ENCODE measurements around the gene TRHDE. TPM values are rescaled to one million over a fixed set of nuclear protein-coding genes. Genes with fewer than 3 reads are reported as not detected.
A peak's percentile ranks its signal among the peaks of the same experiment; 100 is the strongest.

The TRHDE gene
- total RNA-seq, 1 donor from 2014 or later: 0.64 TPM

DNA sequence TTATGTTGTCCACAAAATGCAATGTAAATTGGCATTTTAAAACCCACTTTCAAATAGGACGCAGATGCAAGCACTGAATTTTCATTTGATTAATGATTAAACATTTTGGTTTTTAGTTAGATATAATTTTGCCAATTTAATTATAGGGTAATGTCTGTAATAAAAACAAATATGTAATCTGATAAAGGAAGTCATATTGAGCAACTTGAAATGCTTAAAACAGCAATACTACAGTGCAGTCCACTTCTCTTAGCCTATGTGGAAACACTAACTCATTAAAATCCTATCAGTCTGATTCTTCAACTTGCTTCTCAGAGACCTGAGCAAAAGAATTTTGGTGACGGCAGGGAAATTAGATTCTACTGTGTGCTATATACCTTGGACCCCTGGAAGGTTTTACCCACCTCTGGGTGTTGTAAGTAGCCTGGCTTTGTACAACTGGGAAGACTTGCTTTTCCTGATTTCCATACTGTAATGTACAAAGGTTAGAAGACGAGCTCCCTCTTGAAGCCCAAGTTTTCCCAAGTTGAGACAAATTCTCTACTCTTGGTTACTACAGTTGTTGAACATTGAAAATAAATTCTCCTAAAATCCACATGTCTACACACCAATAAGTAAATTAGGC lies 4.1 kb downstream of the TRHDE start:
- DNase-seq (ENCODE audit: extremely low spot score, unreplicated experiment): no peak
- H3K4me3 Mint-ChIP-seq (ENCODE audit: unreplicated experiment): no peak overlapping the region
- peaks cover 14% of the 10 kb centered on the region for H3K4me1 Mint-ChIP-seq (ENCODE audit: unreplicated experiment)
- no peak for TF ChIP-seq CTCF (IDR thresholded peaks at IDR 0.05)
- no peaks in the 10 kb centered on the region for H3K9me3 Mint-ChIP-seq (ENCODE audit: unreplicated experiment)
- H3K27me3 Mint-ChIP-seq (ENCODE audit: unreplicated experiment): peaks cover 44% of the 10 kb centered on the region
- H3K27ac Mint-ChIP-seq (ENCODE audit: unreplicated experiment): no peak overlapping the region
- H3K36me3 Mint-ChIP-seq (ENCODE audit: unreplicated experiment): no peaks in the 10 kb centered on the region

GRCh38 chr12:72277415-72277814 lies 5.2 kb downstream of the TRHDE start:
- Mint-ChIP-seq H3K27ac (ENCODE audit: unreplicated experiment) (no peak overlapping the region), H3K27me3 (ENCODE audit: unreplicated experiment) (peaks cover 42% of the 10 kb centered on the region), H3K9me3 (ENCODE audit: unreplicated experiment) (no peaks in the 10 kb centered on the region), H3K4me1 (ENCODE audit: unreplicated experiment) (peaks cover 7% of the 10 kb centered on the region), H3K36me3 (ENCODE audit: unreplicated experiment) (no peaks in the 10 kb centered on the region), H3K4me3 (ENCODE audit: unreplicated experiment) (no peak overlapping the region)
- no peak for DNase-seq (ENCODE audit: extremely low spot score, unreplicated experiment)
- TF ChIP-seq CTCF (IDR thresholded peaks at IDR 0.05): no peak

DNA sequence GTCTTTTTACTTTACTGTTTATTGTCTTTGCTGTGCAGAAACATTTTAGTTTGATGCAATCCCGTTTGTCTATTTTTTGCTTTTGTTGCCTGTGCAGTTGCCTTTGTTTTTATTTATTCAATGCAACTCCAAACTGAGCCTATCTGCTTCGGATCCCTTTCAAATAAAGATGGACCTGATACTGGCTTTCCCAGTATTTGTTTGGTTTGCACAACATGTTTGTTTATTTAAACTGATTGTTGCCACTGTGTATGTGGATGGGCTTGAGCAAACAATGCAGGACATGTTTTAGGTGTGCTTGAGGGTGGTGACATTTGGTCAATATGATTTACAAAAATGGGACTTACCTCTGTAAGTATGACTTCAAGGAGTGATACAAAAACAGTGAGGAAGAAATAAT lies 6.7 kb downstream of the TRHDE start:
- H3K27me3 Mint-ChIP-seq (ENCODE audit: unreplicated experiment): peaks cover 37% of the 10 kb centered on the region

DNA sequence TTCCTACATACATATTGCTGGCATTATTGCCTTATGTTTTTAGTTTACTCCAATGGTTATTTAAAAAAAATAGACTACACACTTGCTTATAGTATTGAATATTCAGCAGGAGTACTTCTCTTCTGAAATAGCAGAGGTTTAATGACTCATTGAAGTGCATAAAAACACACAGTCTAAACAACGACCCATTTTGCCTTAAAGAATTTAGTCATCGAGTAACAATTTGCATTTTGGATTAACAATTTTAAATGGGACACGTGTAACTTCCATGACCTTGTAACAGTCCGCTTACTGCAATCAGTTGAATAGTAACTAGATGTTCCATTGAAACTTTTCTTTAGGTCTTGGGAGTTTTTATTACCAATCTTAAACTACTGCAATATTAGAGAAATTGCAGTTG lies 9.0 kb downstream of the TRHDE start:
- DNase-seq (ENCODE audit: extremely low spot score, unreplicated experiment): no peak
- H3K4me3 Mint-ChIP-seq (ENCODE audit: unreplicated experiment): no peak overlapping the region
- peaks cover 21% of the 10 kb centered on the region for H3K27me3 Mint-ChIP-seq (ENCODE audit: unreplicated experiment)
- H3K27ac Mint-ChIP-seq (ENCODE audit: unreplicated experiment): no peak overlapping the region
- no peaks in the 10 kb centered on the region for H3K36me3 Mint-ChIP-seq (ENCODE audit: unreplicated experiment)
- H3K9me3 Mint-ChIP-seq (ENCODE audit: unreplicated experiment): no peaks in the 10 kb centered on the region
- TF ChIP-seq CTCF (IDR thresholded peaks at IDR 0.05): no peak
- H3K4me1 Mint-ChIP-seq (ENCODE audit: unreplicated experiment): no peaks in the 10 kb centered on the region

More for the DNA sequence above, 6.7 kb downstream of the TRHDE start:
- Mint-ChIP-seq H3K36me3 (ENCODE audit: unreplicated experiment) (no peaks in the 10 kb centered on the region), H3K4me1 (ENCODE audit: unreplicated experiment) (no peaks in the 10 kb centered on the region), H3K9me3 (ENCODE audit: unreplicated experiment) (no peaks in the 10 kb centered on the region), H3K27ac (ENCODE audit: unreplicated experiment) (no peak overlapping the region), H3K4me3 (ENCODE audit: unreplicated experiment) (no peak overlapping the region)
- no peak for TF ChIP-seq CTCF (IDR thresholded peaks at IDR 0.05)
- DNase-seq (ENCODE audit: extremely low spot score, unreplicated experiment): no peak

GRCh38 chr12:72282721-72283120 lies 10.6 kb downstream of the TRHDE start:
- H3K4me3 Mint-ChIP-seq (ENCODE audit: unreplicated experiment): no peak overlapping the region
- H3K9me3 Mint-ChIP-seq (ENCODE audit: unreplicated experiment): no peaks in the 10 kb centered on the region
- H3K27ac Mint-ChIP-seq (ENCODE audit: unreplicated experiment): no peak overlapping the region
- H3K27me3 Mint-ChIP-seq (ENCODE audit: unreplicated experiment): peaks cover 10% of the 10 kb centered on the region
- DNase-seq (ENCODE audit: extremely low spot score, unreplicated experiment): no peak
- peak; percentile 72 for TF ChIP-seq CTCF (IDR thresholded peaks at IDR 0.05)
- no peaks in the 10 kb centered on the region for H3K4me1 Mint-ChIP-seq (ENCODE audit: unreplicated experiment)
- no peaks in the 10 kb centered on the region for H3K36me3 Mint-ChIP-seq (ENCODE audit: unreplicated experiment)
